Activated CD8-positive, alpha-beta memory T cell treated with anti-CD3 and anti-CD28 coated beads for 36 hours (primary cell): ENCODE measurements around the gene TRAPPC4. TPM values are rescaled to one million over a fixed set of nuclear protein-coding genes. Genes with fewer than 3 reads are reported as not detected.
"Not testable (repeated sequence)": the region's sequence is repeated elsewhere in the genome, so short reads cannot be mapped to it uniquely, and the experiment has no call there.

Source experiments
- CTCF ChIA-PET: fragments of 350-600 bp; sonication (Branson Sonifier 250); formaldehyde crosslinking; loops from one replicate; lab custom pipeline; 2021; ENCODE audit warnings: antibody characterized with exemption; lab: Charles Lee
- POLR2A ChIA-PET: fragments of 350-600 bp; sonication (Branson Sonifier 250); formaldehyde crosslinking; loops from one replicate; lab custom pipeline; 2021; ENCODE audit warnings: antibody characterized with exemption; lab: Charles Lee
- total RNA-seq, 2 experiments: library from RNA; stranded (reverse); gene quantifications; one replicate each; pipeline ENCODE4 v1.2.3, GENCODE V29; 2021

TRAPPC4 gene
- total RNA-seq = 100 to 1,000 TPM; 136 to 145 TPM

GRCh38 chr11:119018074-119018938, at the start of gene TRAPPC4, which contains the start of gene RPS25:
TSS of gene TRAPPC4 (plus strand) at chr11:119018766. CDS start at chr11:119018796, 30 bp downstream.
TSS of gene RPS25 (minus strand) at chr11:119018343. CDS start at chr11:119018284, 59 bp downstream.
- ChIA-PET CTCF (interaction anchor here (1.0 to 2.3 kb wide), 3 partner anchors 12 to 38 kb away, joined by 3 to 7 read pairs (median 4); partner anchors contain the start of genes HYOU1 and SLC37A4), POLR2A (interaction anchor here (0.6 to 2.8 kb wide), 10 partner anchors 11 to 142 kb away, joined by 3 to 18 read pairs (median 4); partner anchors contain the start of genes CENATAC, DPAGT1, HYOU1 and SLC37A4)

- POLR2A ChIA-PET = not testable (repeated sequence)
- CTCF ChIA-PET = interaction anchor here (1.4 kb wide), 1 partner anchor 12 kb away, joined by 3 read pairs; no protein-coding TSS in a partner anchor
Observed at GRCh38 chr11:118969508-118969907, 49.1 kb upstream of the TRAPPC4 start.

- CTCF ChIA-PET = no interaction called here
- POLR2A ChIA-PET = no interaction called here
Observed at GRCh38 chr11:118971646-118972045, 46.9 kb upstream of the TRAPPC4 start, which contains the start of gene FOXR1. TSS of gene FOXR1 (plus strand) at chr11:118971761. CDS start at chr11:118971932, 171 bp downstream.

GRCh38 chr11:118973985-118974384, 44.6 kb upstream of the TRAPPC4 start:
- ChIA-PET CTCF (interaction anchor here (0.7 kb wide), 1 partner anchor 149 kb away, joined by 3 read pairs; no protein-coding TSS in a partner anchor), POLR2A (no interaction called here)

- ChIA-PET CTCF (no interaction called here), POLR2A (no interaction called here)
Observed at GRCh38 chr11:118975771-118976709, 42.5 kb upstream of the TRAPPC4 start.

- POLR2A ChIA-PET = no interaction called here
- CTCF ChIA-PET = no interaction called here
Observed at GRCh38 chr11:118979434-118979833, 39.1 kb upstream of the TRAPPC4 start.

- ChIA-PET CTCF (no interaction called here), POLR2A (no interaction called here)
Observed at GRCh38 chr11:118980191-118980881, 38.2 kb upstream of the TRAPPC4 start.

GRCh38 chr11:118984337-118984736, 34.2 kb upstream of the TRAPPC4 start:
- CTCF ChIA-PET = not testable (repeated sequence)
- POLR2A ChIA-PET = interaction anchor here (0.5 kb wide), 1 partner anchor 57 kb away, joined by 6 read pairs; no protein-coding TSS in a partner anchor

GRCh38 chr11:118984825-118985224, 33.7 kb upstream of the TRAPPC4 start:
- POLR2A ChIA-PET = interaction anchor here (0.5 kb wide), 1 partner anchor 56 kb away, joined by 6 read pairs; no protein-coding TSS in a partner anchor
- CTCF ChIA-PET = interaction anchor here (0.6 kb wide), 1 partner anchor 364 kb away, joined by 3 read pairs; no protein-coding TSS in a partner anchor

- CTCF ChIA-PET = no interaction called here
- POLR2A ChIA-PET = no interaction called here
Observed at GRCh38 chr11:118988280-118988679, 30.3 kb upstream of the TRAPPC4 start.

GRCh38 chr11:118991486-118992038, 27.0 kb upstream of the TRAPPC4 start:
- CTCF ChIA-PET, POLR2A ChIA-PET: not testable (repeated sequence)

GRCh38 chr11:118996926-118997626, 21.5 kb upstream of the TRAPPC4 start:
- CTCF ChIA-PET = interaction anchor here (0.6 to 1.8 kb wide), 7 partner anchors 18 to 92 kb away, joined by 3 to 5 read pairs (median 3); partner anchors contain the start of gene VPS11
- POLR2A ChIA-PET = interaction anchor here (0.5 to 2.4 kb wide), 8 partner anchors 11 to 460 kb away, joined by 3 to 18 read pairs (median 3); partner anchors contain the start of genes RPS25 and TRAPPC4

GRCh38 chr11:118997627-118998387, 20.8 kb upstream of the TRAPPC4 start, which contains the start of gene CENATAC:
TSS of gene CENATAC (plus strand) at chr11:118998138. CDS start at chr11:118998198, 60 bp downstream.
- ChIA-PET POLR2A (interaction anchor here (0.5 to 2.4 kb wide), 9 partner anchors 10 to 1836 kb away, joined by 3 to 18 read pairs (median 3); partner anchors contain the start of genes RPS25 and TRAPPC4), CTCF (interaction anchor here (0.6 to 1.8 kb wide), 7 partner anchors 18 to 121 kb away, joined by 3 to 5 read pairs (median 3); partner anchors contain the start of gene VPS11)

- ChIA-PET POLR2A (interaction anchor here (0.6 to 2.4 kb wide), 3 partner anchors 20 to 1837 kb away, joined by 3 to 18 read pairs (median 3); partner anchors contain the start of genes RPS25 and TRAPPC4), CTCF (interaction anchor here (0.6 to 1.8 kb wide), 2 partner anchors 69 to 121 kb away, joined by 3 to 5 read pairs; no protein-coding TSS in a partner anchor)
Observed at GRCh38 chr11:118998388-118998717, 20.2 kb upstream of the TRAPPC4 start.

GRCh38 chr11:118998822-118999221, 19.7 kb upstream of the TRAPPC4 start:
- ChIA-PET POLR2A (interaction anchor here (2.4 kb wide), 1 partner anchor 19 kb away, joined by 18 read pairs; the partner anchor contains the start of genes RPS25 and TRAPPC4), CTCF (no interaction called here)

- POLR2A ChIA-PET = interaction anchor here (1.0 kb wide), 1 partner anchor 18 kb away, joined by 3 read pairs; no protein-coding TSS in a partner anchor
- CTCF ChIA-PET = interaction anchor here (0.7 kb wide), 1 partner anchor 392 kb away, joined by 3 read pairs; no protein-coding TSS in a partner anchor
Observed at GRCh38 chr11:119000906-119001305, 17.7 kb upstream of the TRAPPC4 start.
